Esophagus muscularis mucosa (tissue), 4 donors: ENCODE results near the gene CNOT2. TPM values are rescaled to one million over a fixed set of nuclear protein-coding genes. Genes with fewer than 3 reads are reported as not detected.
A peak's percentile ranks its signal among the peaks of the same experiment; 100 is the strongest.

Experiments
- DNase-seq: peaks from one replicate; pipeline ENCODE4 v3.0.0-alpha.2; 2017; ENCODE audit errors: extremely low spot score
- H3K27ac ChIP-seq, 4 donors: fragments of 200-600 bp; sonication (generic); replicated peaks in 1 of 4; 1 replicate in 3 of 4; 2 replicates in 1 of 4; pipeline ENCODE4 v1.5.1; 2016 to 2019; ENCODE audit warnings: mild to moderate bottlenecking in 1 of 4
- H3K27me3 ChIP-seq, 4 donors: fragments of 200-600 bp; sonication (generic); one replicate each; pipeline versions ENCODE4 v1.5.1 to v1.6.0; 2016 to 2019
- H3K36me3 ChIP-seq, 4 donors: fragments of 200-600 bp; sonication (generic); one replicate each; pipeline ENCODE4 v1.5.1; 2016 to 2019
- H3K4me1 ChIP-seq, 4 donors: fragments of 200-600 bp; sonication (generic); one replicate each; pipeline ENCODE4 v1.5.1; 2016 to 2019
- H3K4me3 ChIP-seq, 4 donors: fragments of 200-600 bp; sonication (generic); 1 replicate in 2 of 4; 2 replicates in 2 of 4; pipeline ENCODE4 v1.5.1; 2016 to 2019; ENCODE audit warnings: mild to moderate bottlenecking in 4 of 4, moderate library complexity in 1 of 4
- H3K9me3 ChIP-seq, 4 donors: fragments of 200-600 bp; sonication (generic); 1 replicate in 3 of 4; 2 replicates in 1 of 4; pipeline ENCODE4 v1.5.1; 2016 to 2019
- CTCF ChIP-seq, 3 experiments: fragments of 200-600 bp in 2 of 3; fragments of 450-650 bp in 1 of 3; sonication (generic) in 2 of 3; IDR thresholded peaks; one replicate each; pipeline ENCODE4 v1.5.1; 2017 to 2019; ENCODE audit warnings: antibody characterized with exemption in 3 of 3, mild to moderate bottlenecking in 2 of 3, moderate library complexity in 1 of 3
- EP300 ChIP-seq: sonication (generic); formaldehyde crosslinking; IDR thresholded peaks from one replicate; pipeline ENCODE4 v1.6.1; 2017; ENCODE audit warnings: antibody characterized with exemption
- POLR2A ChIP-seq: fragments of 450-650 bp; IDR thresholded peaks from one replicate; pipeline ENCODE4 v1.6.1; 2017; ENCODE audit warnings: antibody characterized with exemption, moderate library complexity, mild to moderate bottlenecking, low read depth
- POLR2AphosphoS5 ChIP-seq, 2 donors: sonication (generic); formaldehyde crosslinking; IDR thresholded peaks; one replicate each; pipeline ENCODE4 v1.6.1; 2017; ENCODE audit warnings: antibody characterized with exemption in 2 of 2
- WGBS: methylation state at CpG from one replicate; pipeline ENCODE4 v1.1.5; 2018; 5-methylcytosine and 5-hydroxymethylcytosine counted together
- intact Hi-C: fragments of 100-400 bp; cut with DNase I; formaldehyde crosslinking; loops from one replicate; pipeline ENCODE4 v1.15.1; 2023
- total RNA-seq, 4 donors: library from RNA; depleted of rRNA; stranded (reverse); fragments of >200 nt; gene quantifications; one replicate each; pipeline versions ENCODE4 v1.1.0 to v1.2.1, GENCODE V29; 2016

The CNOT2 gene
- total RNA-seq, 4 donors from 2014 or later = 55.6 to 87.6 (median 82.7) TPM

- Histone ChIP-seq H3K27ac (no peak overlapping the region), H3K36me3 (no peaks in the 10 kb centered on the region), H3K4me1 (no peaks in the 10 kb centered on the region), H3K9me3 (no peaks in the 10 kb centered on the region), H3K4me3 (no peak overlapping the region), H3K27me3 (no peaks in the 10 kb centered on the region)
- TF ChIP-seq CTCF (IDR thresholded peaks at IDR 0.05) (no peak), POLR2AphosphoS5 (IDR thresholded peaks at IDR 0.05) (no peak)
- no peak for DNase-seq
- WGBS = 86% methylated on average over 2 of the region's 2 CpGs
- intact Hi-C loops = no loop called here
These were observed 12.2 kb upstream of the CNOT2 start for GRCh38 chr12:70230934-70231606.

DNA sequence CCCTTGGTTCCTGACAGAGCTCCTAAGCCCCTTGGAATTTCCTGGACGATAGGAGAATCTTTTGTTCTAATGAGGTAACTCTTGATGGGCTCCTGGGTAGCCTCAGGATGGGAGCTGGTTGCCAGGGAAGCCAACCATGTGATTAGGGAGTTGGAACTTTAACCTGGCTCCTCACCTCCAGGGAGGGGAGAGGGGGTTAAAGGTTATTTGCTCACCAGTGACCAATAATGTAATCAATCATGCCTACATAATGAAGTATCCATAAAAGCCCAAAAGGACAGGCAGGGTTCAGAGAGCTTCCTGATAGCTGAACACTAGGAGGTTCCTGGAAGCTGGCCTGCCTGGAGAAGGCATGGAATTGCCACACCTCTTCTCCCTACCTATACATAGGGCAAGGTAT lies 6.2 kb upstream of the CNOT2 start:
- WGBS = 50% methylated on average over 1 of the region's 1 CpG
- Histone ChIP-seq H3K9me3 (no peaks in the 10 kb centered on the region), H3K27me3 (no peaks in the 10 kb centered on the region), H3K4me1 (peaks cover 3 to 7% (median 5%) of the 10 kb centered on the region in 4 donors), H3K4me3 (no peak overlapping the region), H3K36me3 (peaks cover 0 to 37% (median 15%) of the 10 kb centered on the region in 4 donors), H3K27ac (no peak overlapping the region)
- no peak for DNase-seq
- intact Hi-C loops = no loop called here
- no peak for TF ChIP-seq POLR2A
- TF ChIP-seq EP300 = no peak
- TF ChIP-seq CTCF (IDR thresholded peaks at IDR 0.05) = no peak
- no peak for TF ChIP-seq POLR2AphosphoS5 (IDR thresholded peaks at IDR 0.05)

DNA sequence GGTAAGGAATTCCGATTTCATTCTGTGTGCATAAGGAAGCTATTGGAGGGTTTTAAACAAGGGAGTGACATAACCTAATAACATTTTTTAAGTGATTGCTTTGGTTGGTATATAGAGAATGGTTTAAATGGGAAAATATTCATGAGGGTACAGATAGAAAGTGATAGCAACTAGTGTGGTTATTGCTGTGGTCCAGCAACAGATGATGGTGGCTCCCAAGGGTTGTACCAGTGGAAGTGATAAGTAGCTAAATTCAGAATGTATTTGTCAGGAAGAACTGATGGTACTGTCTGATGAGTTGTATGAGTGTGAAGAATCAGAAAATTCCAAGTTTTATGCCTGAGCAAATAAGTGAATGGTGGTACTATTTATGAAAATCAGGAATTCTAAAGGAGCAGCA lies 2.6 kb upstream of the CNOT2 start:
- intact Hi-C loops = loop anchor here (10.0 kb wide), 2 partner anchors 124 to 334 kb away; partner anchors contain the start of gene KCNMB4
- TF ChIP-seq EP300 (no peak), CTCF (IDR thresholded peaks at IDR 0.05) (no peak), POLR2AphosphoS5 (IDR thresholded peaks at IDR 0.05) (no peak), POLR2A (no peak)

DNA sequence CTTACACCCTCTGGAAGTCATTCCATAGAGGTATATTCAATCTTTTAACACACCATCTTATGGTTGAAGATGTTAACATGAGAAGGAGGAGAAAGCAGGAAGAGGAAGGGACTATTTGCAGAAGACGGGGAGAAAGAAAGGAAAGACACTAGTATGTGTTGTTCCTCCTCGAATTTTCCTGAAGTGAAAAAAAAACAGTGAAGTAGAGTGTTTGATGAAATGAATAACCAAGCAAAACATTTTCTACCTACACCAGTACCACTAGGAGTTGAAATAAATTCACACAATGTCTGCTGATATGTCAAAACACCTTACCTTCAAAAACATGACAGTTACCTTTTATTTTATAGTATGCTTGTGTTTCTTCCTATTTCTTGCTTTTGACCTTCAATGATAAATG lies 1.4 kb upstream of the CNOT2 start:
- intact Hi-C loops = loop anchor here (10.0 kb wide), 2 partner anchors 123 to 333 kb away; partner anchors contain the start of gene KCNMB4
- H3K36me3 ChIP-seq = peaks cover 0 to 36% (median 15%) of the 10 kb centered on the region in 4 donors
- H3K27me3 ChIP-seq = no peaks in the 10 kb centered on the region
- DNase-seq = no peak
- H3K4me1 ChIP-seq = peaks cover 35 to 40% (median 39%) of the 10 kb centered on the region in 4 donors
- TF ChIP-seq POLR2AphosphoS5 (IDR thresholded peaks at IDR 0.05) (no peak), EP300 (no peak), CTCF (IDR thresholded peaks at IDR 0.05) (no peak), POLR2A (no peak)
- H3K27ac ChIP-seq = peak overlapping the region in 1 of 4 donors; percentile 96
- H3K4me3 ChIP-seq = peak overlapping the region; percentile 85 to 97 (median 90)
- 20% methylated on average over 2 of the region's 2 CpGs for WGBS
- H3K9me3 ChIP-seq = no peaks in the 10 kb centered on the region

More for the DNA sequence above, 2.6 kb upstream of the CNOT2 start:
- Histone ChIP-seq H3K36me3 (peaks cover 0 to 37% (median 15%) of the 10 kb centered on the region in 4 donors), H3K27me3 (no peaks in the 10 kb centered on the region), H3K9me3 (no peaks in the 10 kb centered on the region), H3K4me1 (peaks cover 23 to 28% (median 27%) of the 10 kb centered on the region in 4 donors), H3K27ac (no peak overlapping the region), H3K4me3 (no peak overlapping the region)
- DNase-seq = no peak
- WGBS = 84% methylated on average over 1 of the region's 1 CpG
